Right cardiac atrium (tissue), 5 donors: ENCODE results near the gene AGAP2. TPM values are rescaled to one million over a fixed set of nuclear protein-coding genes. Genes with fewer than 3 reads are reported as not detected.

Source experiments
- ATAC-seq, 2 donors: fragments of 200-7000 bp; cut with Tn5 transposase; one replicate each; pipeline versions ENCODE4 v1.8.0 to v1.9.1; 2020; ENCODE audit warnings: moderate library complexity in 2 of 2, mild to moderate bottlenecking in 1 of 2
- DNase-seq, 3 donors: peaks; one replicate each; pipeline ENCODE4 v3.0.0-alpha.2; 2020
- H3K27ac ChIP-seq: one replicate; pipeline ENCODE4 v1.5.1; 2013; ENCODE audit warnings: mild to moderate bottlenecking, low read length, control low read depth, moderate library complexity
- H3K27me3 ChIP-seq: one replicate; pipeline ENCODE4 v1.6.1; 2013; ENCODE audit not compliant: control insufficient read depth, insufficient read depth
- H3K4me1 ChIP-seq: one replicate; pipeline ENCODE4 v1.6.1; 2013; ENCODE audit warnings: low read length; ENCODE audit not compliant: control insufficient read depth, insufficient read depth
- H3K4me3 ChIP-seq: one replicate; pipeline ENCODE4 v1.5.1; 2013; ENCODE audit warnings: low read length, control low read depth
- H3K9me3 ChIP-seq: one replicate; pipeline ENCODE4 v1.6.1; 2013; ENCODE audit warnings: low read length; ENCODE audit not compliant: control insufficient read depth
- WGBS: extraction: QIAGEN DNeasy Blood & Tissue Kit; methylation state at CpG from one replicate; pipeline ENCODE4 v1.1.7; 2013; 5-methylcytosine and 5-hydroxymethylcytosine counted together
- intact Hi-C, 4 donors: fragments of 100-400 bp; cut with DNase I; formaldehyde crosslinking; loops; one replicate each; pipeline versions ENCODE4 v1.11.0 to v1.14.0; 2022 to 2023
- polyA plus RNA-seq: library from polyadenylated mRNA; stranded (reverse); fragments of 200-250 nt; gene quantifications from one replicate; pipeline ENCODE4 v1.2.3, GENCODE V29; 2013
- total RNA-seq, 4 donors: library from RNA; stranded (reverse); fragmentation: NEBNext Ultra II Directional; extraction: Animal tissue kit (Norgen Biotek cat#: 25700); gene quantifications; one replicate each; pipeline ENCODE4 v1.2.1, GENCODE V29; 2021
- donor health status: healthy with polysubstance abuse.
- donor health status: DM: no; HTN: yes; CAD: no.
- donor health status: DM: no; HTN: no; CAD: no.
- donor health status: DM: no; HTN: yes; CAD: no; lungs with severe emphysema.
- donor health status: DM: yes; HTN: yes; CAD: no.

AGAP2 gene
- total and polyA plus RNA-seq, 5 donors, result 0.53 to 1.7 (median 0.74) TPM

DNA sequence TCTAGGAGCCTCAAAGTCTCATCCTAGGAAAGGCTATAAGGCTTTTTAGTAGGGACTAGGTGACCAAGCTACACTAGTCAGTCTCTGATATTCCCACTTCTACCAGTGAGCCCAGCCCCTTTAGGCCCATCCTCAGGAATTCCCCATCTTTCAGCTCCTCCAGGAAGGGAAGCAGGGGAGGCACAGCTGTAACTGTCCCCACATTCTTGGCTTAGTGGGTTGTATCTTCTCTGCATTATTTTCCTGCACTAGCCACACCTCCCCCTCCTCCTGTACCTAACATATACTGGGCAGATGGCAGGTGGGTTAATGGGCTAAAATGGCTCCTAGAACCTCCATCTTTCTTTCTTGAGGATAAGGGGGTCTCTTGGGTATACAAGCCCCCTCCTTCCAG, 28.8 kb upstream of the AGAP2 start:
- DNase-seq, result no peak
- Histone ChIP-seq H3K4me3 (no peak overlapping the region), H3K27ac (no peak overlapping the region), H3K9me3 (no peaks in the 10 kb centered on the region), H3K27me3 (no peaks in the 10 kb centered on the region), H3K4me1 (peaks cover 7% of the 10 kb centered on the region)
- intact Hi-C loops, result no loop called here
- no peak for ATAC-seq

DNA sequence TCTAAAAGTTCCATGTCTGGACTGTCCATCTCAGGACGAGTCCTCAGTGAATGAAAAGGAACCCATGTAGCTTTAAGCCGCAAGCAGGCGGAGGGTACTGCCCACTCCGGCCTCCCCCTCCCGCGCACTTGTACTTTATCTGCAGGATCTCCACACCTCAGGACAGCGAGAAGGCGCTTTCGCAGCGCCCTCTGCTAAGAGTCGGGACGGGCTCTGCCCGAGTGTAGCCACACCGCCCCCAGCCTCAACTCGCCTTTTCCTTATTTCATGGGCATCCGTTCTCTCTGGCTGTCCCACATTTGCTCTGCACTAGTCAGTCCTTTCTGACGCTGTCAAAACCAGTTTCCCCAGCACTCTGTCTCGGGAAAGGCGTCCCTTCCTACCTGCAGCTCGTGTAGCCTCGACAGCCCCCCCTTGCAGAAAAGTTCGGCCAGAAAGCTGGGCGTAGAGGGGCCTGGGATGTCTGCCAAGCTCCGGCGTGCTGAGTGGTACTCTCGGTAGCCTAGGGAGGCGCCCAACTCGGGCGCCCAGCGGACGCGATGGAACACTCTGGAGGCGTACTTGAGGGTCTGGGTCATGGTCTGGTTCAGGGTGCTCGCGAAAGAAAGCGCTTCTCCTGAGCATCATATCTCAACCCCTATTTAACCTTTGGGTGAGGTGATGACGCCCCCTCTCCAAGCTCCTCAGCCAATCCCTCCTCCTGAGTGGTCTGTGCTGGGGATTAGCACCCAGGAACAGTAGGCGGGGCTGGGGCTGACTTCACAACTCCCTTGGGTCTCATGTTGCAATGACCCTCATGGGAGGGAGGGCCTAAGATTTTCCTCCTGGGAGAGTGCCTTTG, 28.1 kb upstream of the AGAP2 start, which contains the start of gene CYP27B1:
Gene CYP27B1 (minus strand): TSS at position 615 of the 841 bp plus-strand sequence. CDS start 37 bp downstream, at position 578.
- Histone ChIP-seq H3K27ac (no peak within 1 kb of the TSS), H3K27me3 (no peaks in the 10 kb centered on the region), H3K4me3 (peak within 1 kb of the TSS; percentile 22), H3K4me1 (peaks cover 7% of the 10 kb centered on the region), H3K9me3 (no peaks in the 10 kb centered on the region)
- ATAC-seq (peak; percentile 8 to 18), DNase-seq (peak; percentile 55 to 80 (median 71))
- intact Hi-C loops, result no loop called here
- 4% methylated on average over 38 of the region's 38 CpGs for WGBS

DNA sequence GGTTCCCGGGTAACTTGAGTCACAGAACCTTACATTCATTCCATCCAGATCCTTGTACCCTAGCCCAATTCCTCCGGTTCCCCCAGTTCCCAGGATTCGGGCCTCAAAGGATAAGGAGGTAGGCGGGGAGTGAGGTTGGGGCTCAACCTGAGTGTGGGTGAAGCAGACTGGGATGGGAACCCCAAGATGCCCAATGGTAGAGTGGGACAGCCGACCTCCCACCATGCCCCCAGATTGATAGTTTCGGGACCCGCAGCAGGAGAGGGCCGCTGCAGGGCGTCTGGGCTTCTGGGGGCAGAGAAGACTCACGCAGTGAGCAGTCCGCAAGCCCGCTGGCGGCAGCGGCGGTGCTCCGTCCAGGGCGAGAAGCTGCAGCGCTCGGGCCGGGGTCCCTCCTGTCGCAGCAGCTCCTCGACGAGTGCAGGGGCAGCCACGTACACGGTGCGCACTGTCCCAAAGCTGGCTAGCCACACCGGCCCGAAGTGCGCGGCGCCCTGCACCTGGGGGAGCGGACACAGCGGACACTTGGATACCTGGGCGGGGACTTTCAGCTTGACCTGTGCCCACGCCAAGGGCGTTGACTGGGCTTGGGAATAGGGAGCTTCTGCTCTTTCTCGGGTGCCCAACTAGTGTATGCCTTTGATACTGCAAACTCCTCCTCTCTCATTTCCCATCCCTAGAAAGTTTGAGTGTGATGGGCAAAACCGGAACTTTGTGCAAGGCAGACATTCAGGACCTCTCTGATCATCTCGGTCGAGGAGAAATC, 27.3 kb upstream of the AGAP2 start:
- DNase-seq (no peak), ATAC-seq (peak; percentile 11 to 16)
- Histone ChIP-seq H3K4me3 (peak overlapping the region; percentile 22), H3K9me3 (no peaks in the 10 kb centered on the region), H3K4me1 (peaks cover 4% of the 10 kb centered on the region), H3K27me3 (no peaks in the 10 kb centered on the region), H3K27ac (no peak overlapping the region)
- WGBS, result 2% methylated on average over 40 of the region's 40 CpGs
- intact Hi-C loops, result no loop called here

DNA sequence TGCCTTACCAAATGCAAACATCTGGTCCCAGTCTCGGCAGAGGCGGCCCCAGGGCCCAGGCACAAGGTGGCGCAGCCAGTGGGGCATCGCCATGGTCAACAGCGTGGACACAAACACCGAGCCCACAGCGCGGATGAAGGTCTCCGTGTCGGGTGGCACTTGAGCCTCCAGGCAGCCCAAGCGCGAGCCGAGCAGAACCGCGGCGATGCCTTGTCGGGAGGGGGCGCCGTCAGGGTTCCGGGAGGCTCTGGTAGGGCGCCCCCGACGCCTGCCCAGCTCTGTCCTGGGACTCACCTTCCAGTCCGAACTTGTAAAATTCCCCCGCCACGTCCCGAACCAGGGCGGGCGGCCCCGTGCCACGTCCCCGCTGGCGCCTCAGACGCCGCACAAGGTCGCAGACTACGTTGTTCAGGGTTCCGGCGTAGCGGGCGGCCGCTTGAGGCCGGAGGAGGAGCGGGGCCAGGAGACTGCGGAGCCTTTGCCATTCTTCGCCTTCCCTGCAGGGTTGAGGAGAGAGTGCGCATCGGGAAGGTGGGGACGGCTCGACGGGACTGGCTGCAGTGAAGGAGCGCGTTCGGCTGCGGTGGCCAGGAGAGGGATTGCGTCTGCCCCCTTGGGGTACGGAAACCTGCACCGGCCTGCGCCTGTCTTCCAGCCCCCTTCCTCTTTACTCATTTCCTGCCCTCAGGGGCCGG, 26.6 kb upstream of the AGAP2 start:
- Histone ChIP-seq H3K27me3 (no peaks in the 10 kb centered on the region), H3K4me3 (peak overlapping the region; percentile 14)
- ATAC-seq, result peak; percentile 36 to 54

DNA sequence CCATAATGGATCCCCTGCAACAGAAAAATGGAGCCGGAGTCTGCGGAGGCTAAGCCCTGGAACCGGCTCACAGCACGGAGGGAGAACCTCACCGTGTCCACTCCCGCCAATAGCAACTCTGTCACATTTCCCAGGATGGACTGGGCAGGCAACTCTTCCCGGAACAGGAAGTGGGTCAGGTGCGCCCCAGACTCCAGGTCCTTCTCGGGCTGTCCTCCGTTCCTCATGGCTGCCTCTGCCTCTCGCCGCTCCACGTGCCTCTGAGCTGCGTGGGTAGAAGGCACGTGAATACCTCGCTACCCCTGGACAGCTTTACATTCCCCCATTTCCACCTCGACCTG, 26.1 kb upstream of the AGAP2 start:
- Histone ChIP-seq H3K4me3 (peak overlapping the region; percentile 14), H3K27ac (no peak overlapping the region), H3K27me3 (no peaks in the 10 kb centered on the region), H3K4me1 (peaks cover 4% of the 10 kb centered on the region), H3K9me3 (no peaks in the 10 kb centered on the region)
- ATAC-seq (no peak), DNase-seq (no peak)
- WGBS, result 16% methylated on average over 17 of the region's 17 CpGs
- intact Hi-C loops, result no loop called here

More for the DNA sequence above, 26.6 kb upstream of the AGAP2 start:
- Histone ChIP-seq H3K27ac (no peak overlapping the region), H3K9me3 (no peaks in the 10 kb centered on the region), H3K4me1 (peaks cover 4% of the 10 kb centered on the region)
- 1% methylated on average over 60 of the region's 60 CpGs for WGBS
- intact Hi-C loops, result no loop called here
- DNase-seq, result peak in 2 of 3 donors; percentile 73 to 74

DNA sequence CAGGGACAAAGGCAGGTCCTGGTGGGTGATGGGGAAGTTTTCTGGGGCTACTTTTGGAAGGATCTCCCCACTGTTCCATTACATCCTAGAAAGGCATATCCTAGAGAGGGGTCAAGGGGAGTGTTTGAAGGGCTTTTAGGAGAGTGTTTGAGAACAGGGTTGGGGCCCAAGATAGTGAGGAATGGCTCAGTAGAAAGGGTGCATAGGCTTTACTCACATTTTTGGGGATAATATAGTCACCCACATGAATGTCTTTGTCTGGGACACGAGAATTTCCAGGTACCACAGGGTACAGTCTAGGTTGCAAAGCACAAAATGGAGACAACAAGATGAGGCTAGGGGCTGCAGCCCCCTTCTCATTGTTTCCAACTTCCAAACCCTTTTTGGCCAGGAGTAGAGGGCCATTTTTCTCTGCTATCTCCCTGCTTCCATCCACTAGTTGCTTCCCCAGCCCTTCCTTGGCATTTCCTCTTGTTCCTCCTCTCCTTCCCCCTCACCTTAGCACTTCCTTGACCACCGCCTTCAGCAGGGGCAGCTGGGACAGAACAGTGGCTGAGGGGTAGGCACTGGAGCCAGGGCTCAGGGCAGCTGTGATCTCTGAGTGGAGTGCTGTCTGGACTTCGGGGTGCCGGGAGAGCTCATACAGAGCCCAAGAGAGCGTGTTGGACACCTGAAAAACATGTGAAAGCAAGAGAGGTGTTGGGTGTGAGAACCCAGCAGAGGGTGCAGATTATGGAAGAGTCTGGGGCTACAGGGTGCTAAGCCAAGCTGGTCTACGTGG, 25.5 kb upstream of the AGAP2 start:
- 69% methylated on average over 6 of the region's 6 CpGs for WGBS
- intact Hi-C loops, result no loop called here
- ATAC-seq, result no peak
- no peak overlapping the region for H3K27ac ChIP-seq
- peaks cover 4% of the 10 kb centered on the region for H3K4me1 ChIP-seq
- DNase-seq, result no peak
- H3K4me3 ChIP-seq, result no peak overlapping the region
- H3K9me3 ChIP-seq, result no peaks in the 10 kb centered on the region
- H3K27me3 ChIP-seq, result no peaks in the 10 kb centered on the region

DNA sequence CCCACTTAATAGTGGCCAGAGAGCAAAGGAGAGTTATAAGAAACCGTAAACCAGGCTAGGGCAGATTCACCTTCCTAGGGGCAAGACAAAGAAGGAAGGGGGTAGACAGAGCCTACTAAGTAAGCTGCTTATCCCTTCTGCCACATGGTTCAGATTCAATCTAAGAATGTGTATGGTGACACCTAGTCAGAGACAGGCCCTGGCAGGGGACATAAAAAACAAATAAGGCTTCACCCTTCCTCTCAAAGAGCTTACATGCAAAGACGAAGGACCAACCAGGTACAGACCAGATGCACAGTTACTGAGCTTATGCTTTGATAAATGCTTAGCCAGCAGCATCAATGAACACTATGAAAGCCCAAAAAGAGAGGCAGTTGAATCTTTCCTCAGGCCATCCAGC, 23.9 kb upstream of the AGAP2 start:
- Histone ChIP-seq H3K27ac (no peak overlapping the region), H3K4me1 (peaks cover 4% of the 10 kb centered on the region), H3K4me3 (no peak overlapping the region), H3K9me3 (no peaks in the 10 kb centered on the region), H3K27me3 (no peaks in the 10 kb centered on the region)
- intact Hi-C loops, result no loop called here
- WGBS, result 93% methylated on average over 2 of the region's 2 CpGs
- ATAC-seq (no peak), DNase-seq (no peak)

DNA sequence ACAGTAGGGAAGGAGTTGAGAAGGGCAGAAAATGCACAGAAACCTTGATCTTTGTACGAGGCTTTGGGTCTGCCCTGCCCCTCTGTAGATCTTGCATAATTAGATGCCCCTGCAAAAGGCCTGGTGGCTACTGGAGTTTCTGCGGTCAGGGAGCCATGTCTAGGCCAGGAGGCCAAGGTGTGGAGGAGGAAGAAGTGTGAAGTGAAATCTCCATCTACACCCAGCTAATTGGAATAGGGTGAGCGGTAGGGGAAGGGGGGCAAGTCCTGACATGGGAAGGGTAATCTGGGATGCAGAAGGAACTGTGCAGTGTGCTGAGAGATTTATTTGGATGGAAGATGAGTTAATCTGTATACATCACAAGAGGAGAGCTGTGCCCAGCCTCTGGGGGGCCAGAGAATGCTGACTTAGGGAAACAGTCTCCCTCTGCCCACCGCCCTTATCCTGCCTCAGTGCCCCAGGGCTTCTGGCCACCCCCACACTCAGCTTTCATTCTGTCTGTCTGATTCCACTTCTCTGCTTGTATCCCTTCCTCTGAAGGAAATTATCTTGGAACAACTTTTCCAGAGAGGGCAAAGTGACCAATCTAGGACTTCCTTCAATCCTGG, 23.0 kb upstream of the AGAP2 start:
- ATAC-seq (no peak), DNase-seq (no peak)
- Histone ChIP-seq H3K27me3 (no peaks in the 10 kb centered on the region), H3K27ac (no peak overlapping the region), H3K4me3 (no peak overlapping the region), H3K9me3 (no peaks in the 10 kb centered on the region), H3K4me1 (peaks cover 4% of the 10 kb centered on the region)
- whole genome bisulfite sequencing, result 93% methylated on average over 4 of the region's 4 CpGs
- intact Hi-C loops, result no loop called here

DNA sequence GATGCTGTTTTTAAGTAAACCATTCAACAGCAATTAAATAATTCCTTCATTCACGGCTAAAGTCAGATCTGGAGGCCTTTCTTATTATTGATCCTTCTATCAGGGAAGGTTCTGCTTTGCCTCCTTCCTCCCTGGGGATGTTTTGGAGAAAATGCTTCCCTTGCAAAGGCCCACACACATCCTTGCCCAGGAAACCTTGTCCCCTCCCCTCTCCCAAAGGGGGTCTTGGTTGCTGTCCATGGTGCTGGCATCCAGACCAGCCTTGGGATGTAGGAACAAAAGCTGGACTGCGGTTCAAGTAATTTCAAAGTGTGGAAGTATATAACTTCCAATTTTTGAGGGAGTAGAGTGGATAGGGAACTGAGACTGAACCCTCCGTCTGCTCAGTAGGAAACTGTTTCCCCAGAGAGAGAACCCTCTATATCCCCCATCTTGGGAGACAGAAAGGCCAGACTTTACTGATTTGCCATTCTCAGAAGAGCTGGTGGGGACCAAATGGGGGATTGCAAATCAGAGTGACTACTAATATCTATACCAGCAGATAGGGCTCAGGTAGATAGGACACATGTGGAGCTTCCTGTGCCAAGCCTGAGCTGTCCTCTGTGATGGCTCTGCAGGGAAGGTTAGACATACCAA, 21.9 kb upstream of the AGAP2 start:
- no peaks in the 10 kb centered on the region for H3K27me3 ChIP-seq
- DNase-seq (no peak), ATAC-seq (no peak)
- intact Hi-C loops, result no loop called here
- no peak overlapping the region for H3K4me3 ChIP-seq
- peaks cover 4% of the 10 kb centered on the region for H3K4me1 ChIP-seq
- H3K27ac ChIP-seq, result no peak overlapping the region
- no peaks in the 10 kb centered on the region for H3K9me3 ChIP-seq
- 85% methylated on average over 3 of the region's 3 CpGs for WGBS
